Activated CD4-positive, alpha-beta T cell treated with anti-CD3 and anti-CD28 coated beads, Interleukin-2, amount 10 ng/mL, durations not matched to agents 24 days and 14 days (primary cell): ENCODE data around the gene VDR. TPM values are rescaled to one million over a fixed set of nuclear protein-coding genes. Genes with fewer than 3 reads are reported as not detected.

ENCODE experiments used
- DNase-seq: peaks from one replicate; pipeline ENCODE4 v3.0.0; 2022
- H3K27ac Mint-ChIP-seq: one replicate; pipeline ENCODE4 v1.8.0; 2022; ENCODE audit warnings: mild to moderate bottlenecking, mixed read lengths
- H3K27me3 Mint-ChIP-seq: one replicate; pipeline ENCODE4 v1.8.0; 2022; ENCODE audit warnings: mixed read lengths
- H3K36me3 Mint-ChIP-seq: one replicate; pipeline ENCODE4 v1.8.0; 2022; ENCODE audit warnings: low read depth, mild to moderate bottlenecking, mixed read lengths
- H3K4me1 Mint-ChIP-seq: one replicate; pipeline ENCODE4 v1.8.0; 2021; ENCODE audit warnings: mixed read lengths
- H3K4me3 Mint-ChIP-seq: one replicate; pipeline ENCODE4 v1.8.0; 2022; ENCODE audit warnings: mild to moderate bottlenecking, moderate library complexity, mixed read lengths
- H3K9me3 Mint-ChIP-seq: one replicate; pipeline ENCODE4 v1.8.0; 2021; ENCODE audit warnings: mixed read lengths
- intact Hi-C: fragments of 100-400 bp; cut with micrococcal nuclease; formaldehyde crosslinking; loops from one replicate; pipeline ENCODE4 v1.15.1; 2023
- total RNA-seq: library from RNA; stranded (reverse); gene quantifications from 2 replicates; pipeline ENCODE4 v1.2.3, GENCODE V29; 2022

VDR gene
- total RNA-seq, 1 donor from 2014 or later: 277 TPM

DNA sequence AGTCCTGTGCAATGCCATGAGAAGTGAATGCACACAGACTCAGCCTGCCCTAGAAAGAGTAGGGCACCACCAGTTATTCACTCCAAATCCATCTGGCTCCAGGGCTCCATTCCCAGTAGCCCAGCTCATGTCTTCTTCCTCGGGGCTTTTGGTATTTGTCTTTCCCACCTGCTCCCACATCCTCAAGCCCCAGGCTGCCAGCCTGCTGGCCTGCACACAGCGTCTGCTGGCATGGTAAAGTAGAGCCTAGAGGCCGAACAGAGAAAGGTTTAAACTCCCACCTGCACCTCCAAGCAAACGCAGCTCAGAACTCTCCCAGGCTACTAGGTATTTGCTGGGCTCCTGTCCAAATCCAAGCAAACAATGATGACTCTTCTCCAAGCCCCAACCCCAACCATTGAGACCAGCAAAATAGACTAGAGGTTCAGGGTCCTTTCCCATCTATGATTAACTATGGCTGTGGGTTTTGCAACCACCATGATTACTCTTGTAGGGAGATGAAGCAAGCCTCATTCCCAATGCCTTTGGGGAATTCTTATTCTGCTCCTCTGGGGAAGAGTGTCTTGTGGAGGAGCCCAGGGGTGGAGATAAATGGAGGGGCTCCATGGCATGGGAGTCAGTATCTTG, 5.2 kb upstream of the VDR start:
- Mint-ChIP-seq H3K9me3 (peaks cover 5% of the 10 kb centered on the region), H3K4me1 (peaks cover 5% of the 10 kb centered on the region), H3K4me3 (no peak overlapping the region), H3K27ac (no peak overlapping the region), H3K36me3 (peaks cover 1% of the 10 kb centered on the region), H3K27me3 (peaks cover 48% of the 10 kb centered on the region)
- intact Hi-C loops: loop anchor here (10.0 kb wide), 1 partner anchor 275 kb away; the partner anchor contains the start of gene CCDC184
- DNase-seq: no peak

DNA sequence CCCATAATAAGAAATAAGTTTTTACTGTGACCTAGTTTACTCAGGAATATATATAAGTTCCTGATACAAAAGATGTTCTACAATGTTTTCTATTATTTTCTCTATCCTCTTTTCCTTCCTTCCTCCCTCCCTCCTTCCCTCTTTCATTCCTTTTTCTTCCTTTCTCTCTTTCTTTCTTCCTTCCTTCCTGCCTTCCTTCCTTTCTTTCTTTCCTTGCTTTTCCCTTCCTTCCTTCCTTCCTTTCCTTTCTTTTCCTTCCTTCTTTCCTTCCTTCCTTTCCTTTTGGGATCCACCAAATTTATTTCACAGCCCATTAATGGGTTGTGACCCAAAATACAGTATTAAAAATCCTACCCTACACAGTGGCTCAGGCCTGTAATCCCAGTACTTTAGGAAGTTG, 3.9 kb upstream of the VDR start:
- intact Hi-C loops: loop anchor here (10.0 kb wide), 1 partner anchor 276 kb away; the partner anchor contains the start of gene CCDC184
- Mint-ChIP-seq H3K27ac (no peak overlapping the region), H3K4me1 (peaks cover 3% of the 10 kb centered on the region), H3K4me3 (no peak overlapping the region), H3K9me3 (no peaks in the 10 kb centered on the region), H3K27me3 (peaks cover 43% of the 10 kb centered on the region), H3K36me3 (peaks cover 1% of the 10 kb centered on the region)
- no peak for DNase-seq

GRCh38 chr12:47907851-47908454, 3.2 kb upstream of the VDR start:
- H3K36me3 Mint-ChIP-seq: peaks cover 9% of the 10 kb centered on the region

GRCh38 chr12:47903927-47904712, 674 bp downstream of the VDR start:
- peaks cover 42% of the 10 kb centered on the region for H3K4me1 Mint-ChIP-seq
- H3K36me3 Mint-ChIP-seq: peaks cover 45% of the 10 kb centered on the region
- peak overlapping the region; percentile 92 for H3K27ac Mint-ChIP-seq
- intact Hi-C loops: loop anchor here (1.0 to 10.0 kb wide), 8 partner anchors 10 to 281 kb away; partner anchors contain the start of genes CCDC184 and SENP1
- H3K9me3 Mint-ChIP-seq: no peaks in the 10 kb centered on the region
- DNase-seq: peak; percentile 90
- H3K27me3 Mint-ChIP-seq: peaks cover 32% of the 10 kb centered on the region
- H3K4me3 Mint-ChIP-seq: peak overlapping the region; percentile 95

More at GRCh38 chr12:47907851-47908454, 3.2 kb upstream of the VDR start:
- peaks cover 11% of the 10 kb centered on the region for H3K4me1 Mint-ChIP-seq
- H3K27ac Mint-ChIP-seq: no peak overlapping the region
- H3K9me3 Mint-ChIP-seq: no peaks in the 10 kb centered on the region
- intact Hi-C loops: loop anchor here (10.0 kb wide), 1 partner anchor 277 kb away; the partner anchor contains the start of gene CCDC184
- H3K4me3 Mint-ChIP-seq: no peak overlapping the region
- no peak for DNase-seq
- H3K27me3 Mint-ChIP-seq: peaks cover 40% of the 10 kb centered on the region

DNA sequence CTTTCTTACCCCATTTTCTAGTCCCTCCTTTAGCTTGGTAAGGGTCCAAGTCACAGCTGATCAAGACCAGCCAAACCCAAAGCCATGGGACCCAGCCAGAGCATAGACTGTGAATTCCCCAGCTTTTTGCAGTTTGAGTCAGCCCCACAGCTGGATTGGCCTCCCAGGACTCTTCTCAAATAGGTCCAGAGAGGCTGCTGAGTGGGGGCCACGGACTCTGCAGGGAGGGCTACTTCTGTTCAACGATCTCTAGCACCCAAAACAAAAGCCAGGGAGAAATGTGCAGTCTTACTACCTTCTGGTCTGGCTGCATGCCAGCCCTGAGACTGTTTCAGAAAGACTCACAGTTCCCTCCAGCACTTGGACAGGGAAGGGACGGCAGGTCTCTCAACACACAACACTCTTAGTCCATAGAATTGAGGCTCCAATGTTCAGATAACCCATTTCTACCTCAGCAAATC, 1.6 kb downstream of the VDR start:
- Mint-ChIP-seq H3K9me3 (no peaks in the 10 kb centered on the region), H3K4me3 (peak overlapping the region; percentile 95), H3K27me3 (peaks cover 27% of the 10 kb centered on the region), H3K4me1 (peaks cover 50% of the 10 kb centered on the region), H3K36me3 (peaks cover 54% of the 10 kb centered on the region), H3K27ac (peak overlapping the region; percentile 92)
- DNase-seq: peak; percentile 73
- intact Hi-C loops: loop anchor here (1.0 to 10.0 kb wide), 3 partner anchors 18 to 282 kb away; partner anchors contain the start of genes CCDC184 and SENP1

GRCh38 chr12:47902131-47902639, 2.6 kb downstream of the VDR start:
- H3K9me3 Mint-ChIP-seq: no peaks in the 10 kb centered on the region
- peaks cover 58% of the 10 kb centered on the region for H3K4me1 Mint-ChIP-seq
- peak overlapping the region; percentile 95 for H3K4me3 Mint-ChIP-seq
- H3K27me3 Mint-ChIP-seq: peaks cover 17% of the 10 kb centered on the region
- DNase-seq: peak; percentile 60
- intact Hi-C loops: loop anchor here (5.0 to 10.0 kb wide), 2 partner anchors 205 to 283 kb away; partner anchors contain the start of genes CCDC184 and SENP1
- peaks cover 64% of the 10 kb centered on the region for H3K36me3 Mint-ChIP-seq
- H3K27ac Mint-ChIP-seq: peak overlapping the region; percentile 92

GRCh38 chr12:47901718-47902093, 3.1 kb downstream of the VDR start:
- intact Hi-C loops: loop anchor here (5.0 to 10.0 kb wide), 2 partner anchors 206 to 283 kb away; partner anchors contain the start of genes CCDC184 and SENP1

GRCh38 chr12:47901063-47901717, 3.6 kb downstream of the VDR start:
- no peaks in the 10 kb centered on the region for H3K9me3 Mint-ChIP-seq
- H3K4me3 Mint-ChIP-seq: peak overlapping the region; percentile 95

More at GRCh38 chr12:47901718-47902093, 3.1 kb downstream of the VDR start:
- H3K9me3 Mint-ChIP-seq: no peaks in the 10 kb centered on the region
- H3K27ac Mint-ChIP-seq: peak overlapping the region; percentile 75
- peak; percentile 61 for DNase-seq
- peak overlapping the region; percentile 95 for H3K4me3 Mint-ChIP-seq
- peaks cover 63% of the 10 kb centered on the region for H3K4me1 Mint-ChIP-seq
- H3K36me3 Mint-ChIP-seq: peaks cover 68% of the 10 kb centered on the region
- H3K27me3 Mint-ChIP-seq: peaks cover 12% of the 10 kb centered on the region

GRCh38 chr12:47900131-47901062, 4.4 kb downstream of the VDR start:
- peak overlapping the region; percentile 95 for H3K4me3 Mint-ChIP-seq
- intact Hi-C loops: loop anchor here (5.0 to 10.0 kb wide), 2 partner anchors 207 to 284 kb away; partner anchors contain the start of genes CCDC184 and SENP1
- peak; percentile 69 for DNase-seq
- peaks cover 79% of the 10 kb centered on the region for H3K36me3 Mint-ChIP-seq
- H3K4me1 Mint-ChIP-seq: peaks cover 74% of the 10 kb centered on the region
- no peaks in the 10 kb centered on the region for H3K27me3 Mint-ChIP-seq
- peak overlapping the region; percentile 56 for H3K27ac Mint-ChIP-seq
- no peaks in the 10 kb centered on the region for H3K9me3 Mint-ChIP-seq

More at GRCh38 chr12:47901063-47901717, 3.6 kb downstream of the VDR start:
- H3K27me3 Mint-ChIP-seq: peaks cover 7% of the 10 kb centered on the region
- intact Hi-C loops: loop anchor here (5.0 to 10.0 kb wide), 2 partner anchors 206 to 284 kb away; partner anchors contain the start of genes CCDC184 and SENP1
- H3K27ac Mint-ChIP-seq: peak overlapping the region; percentile 75
- peaks cover 68% of the 10 kb centered on the region for H3K4me1 Mint-ChIP-seq
- peak; percentile 73 for DNase-seq
- H3K36me3 Mint-ChIP-seq: peaks cover 72% of the 10 kb centered on the region

GRCh38 chr12:47899466-47899865, 5.3 kb downstream of the VDR start:
- Mint-ChIP-seq H3K27me3 (no peaks in the 10 kb centered on the region), H3K27ac (peak overlapping the region; percentile 64), H3K4me3 (peak overlapping the region; percentile 95), H3K9me3 (no peaks in the 10 kb centered on the region), H3K36me3 (peaks cover 84% of the 10 kb centered on the region), H3K4me1 (peaks cover 83% of the 10 kb centered on the region)
- DNase-seq: peak; percentile 65
- intact Hi-C loops: no loop called here

DNA sequence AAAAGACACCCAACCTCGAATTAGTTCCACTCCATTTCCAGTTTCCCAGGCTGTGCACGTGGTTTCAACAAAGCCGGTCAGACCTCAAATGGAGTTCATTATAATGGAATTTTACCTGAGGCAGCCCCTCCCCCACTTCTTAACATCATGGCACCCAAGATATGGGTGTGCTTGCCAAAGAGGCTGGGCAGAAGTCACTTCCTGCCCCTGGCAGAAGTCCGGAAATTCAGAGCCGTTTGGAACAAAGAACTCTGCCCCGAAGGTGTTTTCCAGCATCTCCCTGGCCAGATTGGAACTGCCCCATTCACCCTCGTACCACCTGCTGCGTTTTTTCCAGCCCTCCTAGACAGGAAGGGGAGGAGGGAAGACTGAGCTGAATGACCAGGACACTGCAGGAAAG, 8.2 kb downstream of the VDR start:
- Mint-ChIP-seq H3K4me1 (peaks cover 88% of the 10 kb centered on the region), H3K27me3 (no peaks in the 10 kb centered on the region), H3K36me3 (peaks cover 87% of the 10 kb centered on the region), H3K9me3 (no peaks in the 10 kb centered on the region), H3K27ac (peak overlapping the region; percentile 52), H3K4me3 (peak overlapping the region; percentile 50)
- no peak for DNase-seq
- intact Hi-C loops: no loop called here

GRCh38 chr12:47896022-47896421, 8.8 kb downstream of the VDR start:
- H3K4me1 Mint-ChIP-seq: peaks cover 88% of the 10 kb centered on the region

More at GRCh38 chr12:47896022-47896421, 8.8 kb downstream of the VDR start:
- Mint-ChIP-seq H3K27ac (peak overlapping the region; percentile 51), H3K9me3 (no peaks in the 10 kb centered on the region), H3K27me3 (no peaks in the 10 kb centered on the region), H3K36me3 (peaks cover 86% of the 10 kb centered on the region), H3K4me3 (peak overlapping the region; percentile 21)
- intact Hi-C loops: no loop called here
- no peak for DNase-seq
